Colonic mucosa (tissue), 4 donors: Measurements from ENCODE around the gene PNPLA1. TPM values are rescaled to one million over a fixed set of nuclear protein-coding genes. Genes with fewer than 3 reads are reported as not detected.

ENCODE experiments used
- DNase-seq: peaks from one replicate; pipeline ENCODE4 v3.0.0-alpha.2; 2020
- H3K27ac ChIP-seq: fragments of 200-600 bp; one replicate; pipeline ENCODE4 v1.8.0; 2021
- H3K27me3 ChIP-seq: fragments of 200-600 bp; one replicate; pipeline ENCODE4 v1.8.0; 2021
- H3K36me3 ChIP-seq: fragments of 200-600 bp; one replicate; pipeline ENCODE4 v1.8.0; 2021
- H3K4me1 ChIP-seq: fragments of 200-600 bp; one replicate; pipeline ENCODE4 v1.8.0; 2021; ENCODE audit warnings: mild to moderate bottlenecking
- H3K4me3 ChIP-seq: fragments of 200-600 bp; one replicate; pipeline ENCODE4 v1.8.0; 2021
- H3K9ac ChIP-seq, 2 donors: one replicate each; pipeline ENCODE4 v1.7.0; 2013; ENCODE audit warnings: control low read depth in 2 of 2, low read depth in 2 of 2, low read length in 2 of 2
- H3K9me3 ChIP-seq: fragments of 200-600 bp; one replicate; pipeline ENCODE4 v1.8.0; 2021
- CTCF ChIP-seq: fragments of 200-600 bp; IDR thresholded peaks from one replicate; pipeline ENCODE4 v1.8.0; 2022; ENCODE audit warnings: antibody characterized with exemption, mild to moderate bottlenecking
- intact Hi-C: fragments of 100-400 bp; cut with DNase I; formaldehyde crosslinking; loops from one replicate; pipeline ENCODE4 v1.14.1; 2022
- total RNA-seq, 2 donors: library from RNA; stranded (reverse); fragmentation: NEBNext Ultra II Directional in 1 of 2; extraction: Animal tissue kit (Norgen Biotek cat#: 25700) in 1 of 2; gene quantifications; one replicate each; pipeline ENCODE4 v1.2.1, GENCODE V29; 2021
- donor health status: healthy.
- donor health status: DM: no; HTN: no; CAD: no.
- donor health status: DM: no; HTN: no; CAD: no.

PNPLA1 gene
- total RNA-seq, 2 donors from 2014 or later, result 0.35 TPM

GRCh38 chr6:36343109-36343680 lies 73.3 kb downstream of the PNPLA1 start:
- Histone ChIP-seq H3K4me1 (peaks cover 4% of the 10 kb centered on the region), H3K36me3 (no peaks in the 10 kb centered on the region), H3K4me3 (no peak overlapping the region), H3K9ac (no peak overlapping the region), H3K27me3 (no peaks in the 10 kb centered on the region), H3K9me3 (no peaks in the 10 kb centered on the region), H3K27ac (no peak overlapping the region)
- TF ChIP-seq CTCF, result no peak
- intact Hi-C loops, result no loop called here
- no peak for DNase-seq

- Histone ChIP-seq H3K4me1 (no peaks in the 10 kb centered on the region), H3K4me3 (no peak overlapping the region), H3K27me3 (no peaks in the 10 kb centered on the region), H3K9ac (no peak overlapping the region), H3K36me3 (no peaks in the 10 kb centered on the region), H3K9me3 (no peaks in the 10 kb centered on the region), H3K27ac (no peak overlapping the region)
- intact Hi-C loops, result no loop called here
- TF ChIP-seq CTCF, result no peak
- no peak for DNase-seq
Observed at GRCh38 chr6:36345681-36346466, 76.0 kb downstream of the PNPLA1 start.

- Histone ChIP-seq H3K27ac (no peak overlapping the region), H3K9ac (no peak overlapping the region)
- intact Hi-C loops, result no loop called here
Observed at GRCh38 chr6:36346486-36347273, 76.8 kb downstream of the PNPLA1 start.

GRCh38 chr6:36347621-36348020 lies 77.8 kb downstream of the PNPLA1 start:
- Histone ChIP-seq H3K9me3 (no peaks in the 10 kb centered on the region), H3K36me3 (no peaks in the 10 kb centered on the region), H3K9ac (no peak overlapping the region), H3K27ac (no peak overlapping the region), H3K4me3 (no peak overlapping the region), H3K27me3 (no peaks in the 10 kb centered on the region), H3K4me1 (no peaks in the 10 kb centered on the region)
- intact Hi-C loops, result no loop called here
- DNase-seq, result no peak
- no peak for TF ChIP-seq CTCF

More at GRCh38 chr6:36346486-36347273, 76.8 kb downstream of the PNPLA1 start:
- H3K4me3 ChIP-seq, result no peak overlapping the region
- H3K36me3 ChIP-seq, result no peaks in the 10 kb centered on the region
- TF ChIP-seq CTCF, result no peak
- no peak for DNase-seq
- no peaks in the 10 kb centered on the region for H3K27me3 ChIP-seq
- H3K4me1 ChIP-seq, result no peaks in the 10 kb centered on the region
- H3K9me3 ChIP-seq, result no peaks in the 10 kb centered on the region

GRCh38 chr6:36349240-36349639 lies 79.4 kb downstream of the PNPLA1 start:
- H3K4me1 ChIP-seq, result no peaks in the 10 kb centered on the region
- H3K9me3 ChIP-seq, result no peaks in the 10 kb centered on the region
- H3K27ac ChIP-seq, result no peak overlapping the region
- no peaks in the 10 kb centered on the region for H3K36me3 ChIP-seq
- H3K4me3 ChIP-seq, result no peak overlapping the region
- no peak for TF ChIP-seq CTCF
- peak; percentile 84 for DNase-seq
- H3K9ac ChIP-seq, result no peak overlapping the region
- H3K27me3 ChIP-seq, result no peaks in the 10 kb centered on the region
- intact Hi-C loops, result no loop called here
